Endodermal cell (in vitro differentiated cells): ENCODE results near the gene GRN. TPM values are rescaled to one million over a fixed set of nuclear protein-coding genes. Genes with fewer than 3 reads are reported as not detected.

Source experiments
- DNase-seq: peaks from one replicate; pipeline ENCODE4 v3.0.0-alpha.2; 2017
- H3K27ac ChIP-seq: 2 replicates; pipeline ENCODE4 v1.5.1; 2013; ENCODE audit warnings: mild to moderate bottlenecking, low read depth, low read length, moderate library complexity
- H3K27me3 ChIP-seq: 2 replicates; pipeline ENCODE4 v1.6.1; 2013; ENCODE audit warnings: mild to moderate bottlenecking, low read length, moderate library complexity; ENCODE audit not compliant: insufficient read depth, control insufficient read depth, poor library complexity, severe bottlenecking
- H3K36me3 ChIP-seq: 2 replicates; pipeline ENCODE4 v1.7.0; 2013; ENCODE audit warnings: mild to moderate bottlenecking, low read length, moderate library complexity; ENCODE audit not compliant: control insufficient read depth, insufficient read depth
- H3K4me1 ChIP-seq: one replicate; pipeline ENCODE4 v1.7.0; 2013; ENCODE audit warnings: low read length; ENCODE audit not compliant: control insufficient read depth, insufficient read depth
- H3K4me3 ChIP-seq: 2 replicates; pipeline ENCODE4 v1.5.1; 2013; ENCODE audit warnings: mild to moderate bottlenecking, low read length, moderate library complexity
- H3K9ac ChIP-seq: 2 replicates; pipeline ENCODE4 v1.6.1; 2013; ENCODE audit warnings: mild to moderate bottlenecking, low read length, moderate library complexity; ENCODE audit not compliant: poor library complexity, severe bottlenecking; ENCODE audit errors: extremely low read depth
- H3K9me3 ChIP-seq: 2 replicates; pipeline ENCODE4 v1.6.1; 2013; ENCODE audit warnings: mild to moderate bottlenecking, low read length, moderate library complexity; ENCODE audit not compliant: control insufficient read depth
- H3K27ac Mint-ChIP-seq: 2 replicates; pipeline ENCODE4 v1.8.0; 2020; ENCODE audit warnings: mixed read lengths
- H3K27me3 Mint-ChIP-seq: 2 replicates; pipeline ENCODE4 v1.8.0; 2021; ENCODE audit warnings: mild to moderate bottlenecking, mixed read lengths; ENCODE audit not compliant: insufficient read depth
- H3K36me3 Mint-ChIP-seq: 2 replicates; pipeline ENCODE4 v1.8.0; 2020; ENCODE audit warnings: low read depth, mixed read lengths
- H3K4me1 Mint-ChIP-seq: 2 replicates; pipeline ENCODE4 v1.8.0; 2020; ENCODE audit warnings: mixed read lengths
- H3K4me3 Mint-ChIP-seq: 2 replicates; pipeline ENCODE4 v1.8.0; 2020; ENCODE audit warnings: mild to moderate bottlenecking, moderate library complexity, mixed read lengths
- H3K9me3 Mint-ChIP-seq: 2 replicates; pipeline ENCODE4 v1.8.0; 2020; ENCODE audit warnings: mild to moderate bottlenecking, mixed read lengths
- CTCF ChIP-seq: fragments of 200-600 bp; sonication (generic); conservative IDR thresholded peaks from 2 replicates; pipeline ENCODE4 v1.5.0; 2021; ENCODE audit warnings: antibody characterized with exemption, mild to moderate bottlenecking
- WGBS, 2 experiments: methylation state at CpG; one replicate each; pipeline versions ENCODE4 v1.1.5 to v1.1.7; 2013; ENCODE audit warnings: missing lambda C conversion rate in 2 of 2, mixed read lengths in 1 of 2; ENCODE audit not compliant: insufficient coverage in 1 of 2, insufficient read length in 1 of 2; 5-methylcytosine and 5-hydroxymethylcytosine counted together
- long read RNA-seq, 4 experiments: library from polyadenylated mRNA in 2 of 4; library from RNA in 1 of 4; library from capped mRNA in 1 of 4; stranded (forward) in 3 of 4; unstranded in 1 of 4; transcript quantifications; one replicate each; pipeline ENCODE4 v2.0.0, GENCODE V29; 2020 to 2021; ENCODE audit warnings: inconsistent platforms in 1 of 4
- polyA plus RNA-seq, 2 experiments: library from polyadenylated mRNA; stranded (reverse); fragments of 50-300 nt; gene quantifications; one replicate each; pipeline ENCODE4 v1.2.3, GENCODE V29; 2013
- total RNA-seq, 2 donors: library from RNA; stranded (reverse); fragmentation: NEBNext Ultra II Directional in 1 of 2; extraction: Animal tissue kit (Norgen Biotek cat#: 25700) in 1 of 2; gene quantifications; 2 replicates in 1 of 2; 3 replicates in 1 of 2; pipeline ENCODE4 v1.2.1, GENCODE V29; 2021

Gene GRN
- 100 to 1,000 TPM; 178 to 205 TPM for total RNA-seq
- polyA plus RNA-seq (2013, experiment 1 of 2), result 96.8 TPM
- polyA plus RNA-seq (2013, experiment 2 of 2), result 86.7 TPM
- long read RNA-seq, experiment 1, transcript GRN-201 (13 exons, 2,342 nt), result major isoform, 21 of 115 reads
- long read RNA-seq, experiment 1, partial matches to known transcripts, result 78 of 115 reads
- long read RNA-seq, experiment 1, other reads (novel, unspliced or antisense), result 16 of 115 reads
- long read RNA-seq, experiment 2, transcript GRN-201 (13 exons, 2,342 nt), result major isoform, 423 of 501 reads
- long read RNA-seq, experiment 2, partial matches to known transcripts, result 39 of 501 reads
- long read RNA-seq, experiment 2, other reads (novel, unspliced or antisense), result 39 of 501 reads
- long read RNA-seq, experiment 3, transcript GRN-201 (13 exons, 2,342 nt), result major isoform, 1,632 of 1,896 reads
- long read RNA-seq, experiment 3, partial matches to known transcripts, result 192 of 1,896 reads
- long read RNA-seq, experiment 3, other reads (novel, unspliced or antisense), result 72 of 1,896 reads
- long read RNA-seq, experiment 4, transcript GRN-201 (13 exons, 2,342 nt), result major isoform, 172 of 196 reads
- long read RNA-seq, experiment 4, partial matches to known transcripts, result 11 of 196 reads
- long read RNA-seq, experiment 4, other reads (novel, unspliced or antisense), result 13 of 196 reads

DNA sequence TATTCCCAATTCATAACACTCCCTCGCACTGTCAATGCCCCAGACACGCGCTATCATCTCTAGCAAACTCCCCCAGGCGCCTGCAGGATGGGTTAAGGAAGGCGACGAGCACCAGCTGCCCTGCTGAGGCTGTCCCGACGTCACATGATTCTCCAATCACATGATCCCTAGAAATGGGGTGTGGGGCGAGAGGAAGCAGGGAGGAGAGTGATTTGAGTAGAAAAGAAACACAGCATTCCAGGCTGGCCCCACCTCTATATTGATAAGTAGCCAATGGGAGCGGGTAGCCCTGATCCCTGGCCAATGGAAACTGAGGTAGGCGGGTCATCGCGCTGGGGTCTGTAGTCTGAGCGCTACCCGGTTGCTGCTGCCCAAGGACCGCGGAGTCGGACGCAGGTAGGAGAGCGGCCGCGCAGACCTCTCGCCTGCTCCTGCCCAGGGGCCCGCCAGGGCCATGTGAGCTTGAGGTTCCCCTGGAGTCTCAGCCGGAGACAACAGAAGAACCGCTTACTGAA is at the start of gene GRN:
TSS of gene GRN (plus strand) at position 364 of the 515 bp plus-strand sequence. CDS start 3,863 bp downstream, outside the sequence.
- no peaks in the 10 kb centered on the region for H3K4me1 ChIP-seq
- H3K4me1 Mint-ChIP-seq, result peaks cover 9% of the 10 kb centered on the region
- peaks cover 3% of the 10 kb centered on the region for H3K36me3 Mint-ChIP-seq
- peaks cover 20% of the 10 kb centered on the region for H3K27me3 ChIP-seq
- no peak within 1 kb of the TSS for H3K27ac ChIP-seq
- peak; percentile 100 for DNase-seq
- WGBS, 2 experiments, result 0 to 1% methylated on average over 9 to 26 of the region's 26 CpGs
- H3K9me3 Mint-ChIP-seq, result no peaks in the 10 kb centered on the region
- no peak for TF ChIP-seq CTCF
- H3K4me3 Mint-ChIP-seq, result peak within 1 kb of the TSS; percentile 85
- H3K4me3 ChIP-seq, result peak within 1 kb of the TSS; percentile 97
- no peaks in the 10 kb centered on the region for H3K36me3 ChIP-seq
- peak within 1 kb of the TSS; percentile 80 for H3K9ac ChIP-seq
- H3K27ac Mint-ChIP-seq, result peak within 1 kb of the TSS; percentile 94
- peaks cover 38% of the 10 kb centered on the region for H3K27me3 Mint-ChIP-seq
- H3K9me3 ChIP-seq, result no peaks in the 10 kb centered on the region

GRCh38 chr17:44297975-44298374 is 47.1 kb upstream of the GRN start:
- H3K27ac Mint-ChIP-seq, result no peak overlapping the region
- Histone ChIP-seq H3K27ac (no peak overlapping the region), H3K36me3 (no peaks in the 10 kb centered on the region), H3K4me3 (no peak overlapping the region), H3K9ac (no peak overlapping the region), H3K9me3 (no peaks in the 10 kb centered on the region), H3K4me1 (no peaks in the 10 kb centered on the region), H3K27me3 (no peaks in the 10 kb centered on the region)
- TF ChIP-seq CTCF, result no peak
- no peaks in the 10 kb centered on the region for H3K36me3 Mint-ChIP-seq
- peaks cover 2% of the 10 kb centered on the region for H3K9me3 Mint-ChIP-seq
- no peaks in the 10 kb centered on the region for H3K4me1 Mint-ChIP-seq
- WGBS, 2 experiments, result 83 to 93% methylated on average over 3 of the region's 3 CpGs
- no peak overlapping the region for H3K4me3 Mint-ChIP-seq
- DNase-seq, result no peak
- no peaks in the 10 kb centered on the region for H3K27me3 Mint-ChIP-seq

DNA sequence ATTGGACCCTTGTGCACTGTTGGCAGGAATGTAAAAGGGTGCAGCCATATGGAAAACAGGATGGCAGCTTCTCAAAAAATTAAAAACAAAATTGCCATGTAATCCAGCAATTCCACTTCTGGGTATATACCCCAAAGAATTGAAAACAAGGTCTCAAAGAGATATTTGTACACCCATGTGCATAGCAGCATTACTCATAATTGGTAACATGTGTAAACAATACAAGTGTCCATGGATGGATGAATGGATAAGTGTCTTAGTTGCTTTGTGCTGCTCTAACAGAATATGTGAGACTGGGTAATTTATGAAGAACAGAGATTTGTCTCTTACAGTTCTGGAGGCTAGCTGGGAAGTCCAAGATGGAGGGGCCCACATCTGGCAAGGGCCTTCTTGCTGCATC is 40.5 kb upstream of the GRN start:
- H3K4me1 Mint-ChIP-seq, result peaks cover 10% of the 10 kb centered on the region
- DNase-seq, result no peak
- Histone ChIP-seq H3K4me1 (no peaks in the 10 kb centered on the region), H3K36me3 (no peaks in the 10 kb centered on the region), H3K9ac (no peak overlapping the region), H3K4me3 (no peak overlapping the region), H3K27ac (no peak overlapping the region), H3K27me3 (no peaks in the 10 kb centered on the region), H3K9me3 (no peaks in the 10 kb centered on the region)
- no peaks in the 10 kb centered on the region for H3K36me3 Mint-ChIP-seq
- peaks cover 13% of the 10 kb centered on the region for H3K27me3 Mint-ChIP-seq
- H3K9me3 Mint-ChIP-seq, result no peaks in the 10 kb centered on the region
- H3K4me3 Mint-ChIP-seq, result no peak overlapping the region
- TF ChIP-seq CTCF, result no peak
- H3K27ac Mint-ChIP-seq, result no peak overlapping the region
